ENCODE measurements around the gene HHLA2.
"Not testable (repeated sequence)": the region's sequence is repeated elsewhere in the genome, so short reads cannot be mapped to it uniquely, and the experiment has no call there.

GRCh38 chr3:108279066-108279465 lies 17.3 kb upstream of the HHLA2 start:
- TF ChIP-seq POLR2A (IDR thresholded peaks at IDR 0.05): not testable (repeated sequence)
- TF ChIP-seq, protein P1, sequence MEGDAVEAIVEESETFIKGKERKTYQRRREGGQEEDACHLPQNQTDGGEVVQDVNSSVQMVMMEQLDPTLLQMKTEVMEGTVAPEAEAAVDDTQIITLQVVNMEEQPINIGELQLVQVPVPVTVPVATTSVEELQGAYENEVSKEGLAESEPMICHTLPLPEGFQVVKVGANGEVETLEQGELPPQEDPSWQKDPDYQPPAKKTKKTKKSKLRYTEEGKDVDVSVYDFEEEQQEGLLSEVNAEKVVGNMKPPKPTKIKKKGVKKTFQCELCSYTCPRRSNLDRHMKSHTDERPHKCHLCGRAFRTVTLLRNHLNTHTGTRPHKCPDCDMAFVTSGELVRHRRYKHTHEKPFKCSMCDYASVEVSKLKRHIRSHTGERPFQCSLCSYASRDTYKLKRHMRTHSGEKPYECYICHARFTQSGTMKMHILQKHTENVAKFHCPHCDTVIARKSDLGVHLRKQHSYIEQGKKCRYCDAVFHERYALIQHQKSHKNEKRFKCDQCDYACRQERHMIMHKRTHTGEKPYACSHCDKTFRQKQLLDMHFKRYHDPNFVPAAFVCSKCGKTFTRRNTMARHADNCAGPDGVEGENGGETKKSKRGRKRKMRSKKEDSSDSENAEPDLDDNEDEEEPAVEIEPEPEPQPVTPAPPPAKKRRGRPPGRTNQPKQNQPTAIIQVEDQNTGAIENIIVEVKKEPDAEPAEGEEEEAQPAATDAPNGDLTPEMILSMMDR (IDR thresholded peaks at IDR 0.05): not testable (repeated sequence)

Measured in body of pancreas (tissue), 4 donors.